Breast epithelium (tissue), 4 donors: ENCODE measurements around the gene PDE4D. TPM values are rescaled to one million over a fixed set of nuclear protein-coding genes. Genes with fewer than 3 reads are reported as not detected.
"Not testable (repeated sequence)": the region's sequence is repeated elsewhere in the genome, so short reads cannot be mapped to it uniquely, and the experiment has no call there.

ENCODE experiments used
- DNase-seq, 2 donors: peaks; one replicate each; pipeline ENCODE4 v3.0.0-alpha.2; 2019; ENCODE audit warnings: low spot score in 2 of 2
- H3K27ac ChIP-seq, 2 donors: fragments of 200-600 bp; sonication (generic) in 1 of 2; one replicate each; pipeline ENCODE4 v1.5.1; 2016 to 2019; ENCODE audit warnings: mild to moderate bottlenecking in 1 of 2
- H3K27me3 ChIP-seq, 2 donors: fragments of 200-600 bp; sonication (generic) in 1 of 2; one replicate each; pipeline versions ENCODE4 v1.5.1 to v1.6.0; 2017 to 2019; ENCODE audit warnings: control low read depth in 1 of 2, mild to moderate bottlenecking in 1 of 2
- H3K36me3 ChIP-seq: fragments of 200-600 bp; one replicate; pipeline ENCODE4 v1.5.1; 2019
- H3K4me1 ChIP-seq, 2 donors: fragments of 200-600 bp; sonication (generic); one replicate each; pipeline ENCODE4 v1.5.1; 2016 to 2019; ENCODE audit warnings: control low read depth in 1 of 2
- H3K4me3 ChIP-seq, 3 donors: fragments of 200-600 bp; sonication (generic); 1 replicate in 2 of 3; 2 replicates in 1 of 3; pipeline ENCODE4 v1.5.1; 2016 to 2019; ENCODE audit warnings: mild to moderate bottlenecking in 3 of 3, moderate library complexity in 2 of 3
- H3K9me3 ChIP-seq, 2 donors: fragments of 200-600 bp; sonication (generic) in 1 of 2; one replicate each; pipeline ENCODE4 v1.5.1; 2016 to 2019; ENCODE audit warnings: control low read depth in 1 of 2
- POLR2A ChIP-seq: fragments of 450-650 bp; IDR thresholded peaks from one replicate; pipeline ENCODE4 v1.6.1; 2016; ENCODE audit warnings: antibody characterized with exemption, mild to moderate bottlenecking, moderate library complexity
- POLR2AphosphoS5 ChIP-seq, 3 donors: sonication (generic); formaldehyde crosslinking; IDR thresholded peaks; one replicate each; pipeline ENCODE4 v1.6.1; 2017; ENCODE audit warnings: antibody characterized with exemption in 3 of 3
- intact Hi-C: fragments of 100-400 bp; cut with DNase I; formaldehyde crosslinking; loops from one replicate; pipeline ENCODE4 v1.15.1; 2023; ENCODE audit warnings: low total_unique reads
- total RNA-seq, 3 donors: library from RNA; depleted of rRNA; stranded (reverse); fragments of >200 nt; gene quantifications; one replicate each; pipeline ENCODE4 v1.1.0, GENCODE V29; 2016
- TF ChIP-seq, protein P1 (sequence below), 3 donors: fragments of 450-650 bp; IDR thresholded peaks; one replicate each; pipeline ENCODE4 v1.5.1; 2016 to 2017; ENCODE audit warnings: antibody characterized with exemption in 3 of 3, mild to moderate bottlenecking in 3 of 3, moderate library complexity in 3 of 3

PDE4D gene
- total RNA-seq, 3 donors from 2014 or later: 14.4 to 37.4 (median 28.2) TPM

DNA sequence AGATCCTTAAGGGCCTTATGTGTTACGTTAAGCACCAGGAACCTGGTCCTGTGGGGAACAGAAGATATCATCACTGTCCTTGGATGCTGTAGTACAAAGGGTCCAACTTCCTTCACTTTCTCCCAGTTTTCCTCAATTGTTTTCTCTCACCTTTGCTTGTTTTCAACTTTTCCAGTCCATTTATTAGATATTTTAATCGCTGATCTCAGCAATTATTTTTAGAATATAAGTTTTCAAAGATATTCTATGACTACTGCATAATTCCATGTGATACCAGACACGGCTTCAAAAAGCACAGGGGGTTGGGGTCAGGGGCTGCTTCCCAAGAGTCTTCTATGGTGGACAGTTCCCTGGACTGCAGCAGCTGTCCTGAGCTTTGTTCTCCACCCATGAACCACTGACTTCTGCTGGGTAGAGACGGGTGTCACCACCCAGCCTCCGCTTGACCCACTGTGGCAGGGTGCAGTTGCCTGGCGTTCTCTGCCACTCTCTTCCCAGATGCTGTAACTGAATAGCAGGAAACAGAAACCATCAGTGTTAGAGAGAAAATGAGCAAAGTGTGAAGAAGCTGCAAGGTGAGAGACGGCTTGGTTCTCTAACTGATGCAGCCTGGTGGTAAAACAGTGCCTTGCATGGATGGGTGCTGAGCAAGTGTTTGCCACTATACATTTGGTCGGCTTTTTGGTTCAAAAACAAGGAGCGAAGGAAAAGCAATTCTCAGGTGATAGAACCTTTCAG lies 927.7 kb downstream of the PDE4D start:
- no peak overlapping the region for H3K4me3 ChIP-seq
- intact Hi-C loops: no loop called here
- H3K4me1 ChIP-seq: no peaks in the 10 kb centered on the region
- H3K27ac ChIP-seq: no peak overlapping the region
- TF ChIP-seq POLR2A (no peak), POLR2AphosphoS5 (IDR thresholded peaks at IDR 0.05) (no peak)
- TF ChIP-seq, protein P1, sequence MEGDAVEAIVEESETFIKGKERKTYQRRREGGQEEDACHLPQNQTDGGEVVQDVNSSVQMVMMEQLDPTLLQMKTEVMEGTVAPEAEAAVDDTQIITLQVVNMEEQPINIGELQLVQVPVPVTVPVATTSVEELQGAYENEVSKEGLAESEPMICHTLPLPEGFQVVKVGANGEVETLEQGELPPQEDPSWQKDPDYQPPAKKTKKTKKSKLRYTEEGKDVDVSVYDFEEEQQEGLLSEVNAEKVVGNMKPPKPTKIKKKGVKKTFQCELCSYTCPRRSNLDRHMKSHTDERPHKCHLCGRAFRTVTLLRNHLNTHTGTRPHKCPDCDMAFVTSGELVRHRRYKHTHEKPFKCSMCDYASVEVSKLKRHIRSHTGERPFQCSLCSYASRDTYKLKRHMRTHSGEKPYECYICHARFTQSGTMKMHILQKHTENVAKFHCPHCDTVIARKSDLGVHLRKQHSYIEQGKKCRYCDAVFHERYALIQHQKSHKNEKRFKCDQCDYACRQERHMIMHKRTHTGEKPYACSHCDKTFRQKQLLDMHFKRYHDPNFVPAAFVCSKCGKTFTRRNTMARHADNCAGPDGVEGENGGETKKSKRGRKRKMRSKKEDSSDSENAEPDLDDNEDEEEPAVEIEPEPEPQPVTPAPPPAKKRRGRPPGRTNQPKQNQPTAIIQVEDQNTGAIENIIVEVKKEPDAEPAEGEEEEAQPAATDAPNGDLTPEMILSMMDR (IDR thresholded peaks at IDR 0.05): no peak
- no peaks in the 10 kb centered on the region for H3K36me3 ChIP-seq
- DNase-seq: no peak
- no peaks in the 10 kb centered on the region for H3K27me3 ChIP-seq
- H3K9me3 ChIP-seq: no peaks in the 10 kb centered on the region

DNA sequence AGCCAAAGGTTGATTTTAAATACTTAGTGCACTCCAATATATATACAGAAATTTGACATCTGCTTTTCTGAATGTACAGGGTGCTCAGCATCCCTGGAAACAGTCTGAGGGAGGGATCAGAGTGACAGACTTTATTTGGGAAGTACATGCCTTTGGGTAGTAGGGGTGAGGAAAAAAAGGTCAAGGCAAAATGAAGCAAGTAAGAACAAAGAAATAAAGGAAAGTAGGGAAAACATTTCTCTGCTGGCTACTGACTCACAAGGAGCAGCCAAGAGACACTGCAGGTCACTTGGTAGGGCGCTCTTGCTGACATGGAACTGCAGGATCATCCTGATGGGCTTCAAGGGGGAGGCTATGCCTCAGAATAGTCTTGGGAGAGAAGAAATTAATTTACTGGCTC lies 929.7 kb downstream of the PDE4D start:
- no peaks in the 10 kb centered on the region for H3K36me3 ChIP-seq
- H3K27me3 ChIP-seq: no peaks in the 10 kb centered on the region
- TF ChIP-seq POLR2AphosphoS5 (IDR thresholded peaks at IDR 0.05): no peak
- no peak for DNase-seq
- no peak overlapping the region for H3K27ac ChIP-seq
- H3K4me3 ChIP-seq: no peak overlapping the region
- H3K4me1 ChIP-seq: no peaks in the 10 kb centered on the region
- intact Hi-C loops: no loop called here
- no peaks in the 10 kb centered on the region for H3K9me3 ChIP-seq

GRCh38 chr5:58963361-58963760 lies 930.2 kb downstream of the PDE4D start:
- no peak overlapping the region for H3K4me3 ChIP-seq
- intact Hi-C loops: no loop called here

DNA sequence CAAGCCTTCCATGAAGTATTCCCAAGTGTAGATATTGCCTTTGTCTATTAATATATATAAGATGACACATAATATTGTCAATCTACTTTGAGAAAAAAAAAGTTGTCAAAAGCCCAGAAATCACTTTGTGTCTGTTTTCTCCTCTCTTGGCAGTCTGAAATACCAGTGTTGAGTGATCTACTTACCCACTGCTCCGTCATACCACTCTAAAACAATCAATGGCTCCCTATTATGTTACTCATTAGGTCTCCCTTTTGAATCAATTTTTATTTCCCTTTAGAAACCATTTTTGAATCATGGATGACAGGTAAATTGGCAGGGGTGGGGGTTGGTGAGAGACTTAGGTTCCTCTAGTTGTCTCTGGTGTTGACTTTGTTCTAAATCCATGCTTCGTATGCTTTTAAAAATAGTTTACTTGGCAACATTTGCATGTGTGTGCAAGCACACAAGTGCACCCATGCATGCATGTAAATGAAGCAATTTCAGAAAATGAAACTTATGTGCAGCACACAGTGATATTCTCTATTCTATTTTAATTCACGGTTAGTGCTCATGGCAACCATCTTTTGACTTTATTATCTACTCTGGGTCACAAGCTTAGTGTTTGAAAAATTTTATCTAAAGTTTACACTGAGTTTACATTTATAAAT lies 931.8 kb downstream of the PDE4D start:
- H3K4me3 ChIP-seq: no peak overlapping the region
- DNase-seq: no peak
- no peak overlapping the region for H3K27ac ChIP-seq
- no peaks in the 10 kb centered on the region for H3K4me1 ChIP-seq
- intact Hi-C loops: no loop called here
- no peaks in the 10 kb centered on the region for H3K27me3 ChIP-seq
- H3K9me3 ChIP-seq: no peaks in the 10 kb centered on the region
- TF ChIP-seq POLR2A: no peak
- no peak for TF ChIP-seq POLR2AphosphoS5 (IDR thresholded peaks at IDR 0.05)
- TF ChIP-seq, protein P1 (IDR thresholded peaks at IDR 0.05): no peak
- H3K36me3 ChIP-seq: no peaks in the 10 kb centered on the region

More at GRCh38 chr5:58963361-58963760, 930.2 kb downstream of the PDE4D start:
- DNase-seq: no peak
- no peaks in the 10 kb centered on the region for H3K4me1 ChIP-seq
- H3K36me3 ChIP-seq: no peaks in the 10 kb centered on the region
- H3K9me3 ChIP-seq: no peaks in the 10 kb centered on the region
- H3K27me3 ChIP-seq: no peaks in the 10 kb centered on the region
- TF ChIP-seq, protein P1 (IDR thresholded peaks at IDR 0.05): no peak
- no peak for TF ChIP-seq POLR2AphosphoS5 (IDR thresholded peaks at IDR 0.05)
- TF ChIP-seq POLR2A: no peak
- no peak overlapping the region for H3K27ac ChIP-seq

DNA sequence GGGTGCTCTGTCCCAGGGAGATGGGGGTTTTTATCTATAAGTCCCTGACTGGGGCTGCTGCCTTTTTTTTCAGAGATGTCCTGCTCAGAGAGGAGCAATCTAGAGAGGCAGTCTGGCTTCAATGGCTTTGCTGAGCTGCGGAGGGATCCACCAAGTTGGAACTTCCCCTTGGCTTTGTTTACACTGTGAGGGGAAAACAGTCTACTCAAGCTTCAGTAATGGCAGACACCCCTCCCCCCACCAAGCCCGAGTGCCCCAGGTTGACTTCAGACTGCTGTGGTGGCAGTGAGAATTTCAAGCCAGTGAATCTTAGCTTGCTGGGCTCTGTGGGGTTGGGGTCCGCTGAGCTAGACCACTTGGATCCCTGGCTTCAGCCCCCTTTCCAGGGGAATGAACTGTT lies 934.8 kb downstream of the PDE4D start:
- Histone ChIP-seq H3K36me3 (no peaks in the 10 kb centered on the region), H3K4me1 (no peaks in the 10 kb centered on the region), H3K4me3 (no peak overlapping the region), H3K27ac (no peak overlapping the region), H3K9me3 (no peaks in the 10 kb centered on the region), H3K27me3 (no peaks in the 10 kb centered on the region)
- DNase-seq: no peak
- intact Hi-C loops: no loop called here
- TF ChIP-seq, protein P1 (IDR thresholded peaks at IDR 0.05): no peak
- no peak for TF ChIP-seq POLR2A
- no peak for TF ChIP-seq POLR2AphosphoS5 (IDR thresholded peaks at IDR 0.05)

DNA sequence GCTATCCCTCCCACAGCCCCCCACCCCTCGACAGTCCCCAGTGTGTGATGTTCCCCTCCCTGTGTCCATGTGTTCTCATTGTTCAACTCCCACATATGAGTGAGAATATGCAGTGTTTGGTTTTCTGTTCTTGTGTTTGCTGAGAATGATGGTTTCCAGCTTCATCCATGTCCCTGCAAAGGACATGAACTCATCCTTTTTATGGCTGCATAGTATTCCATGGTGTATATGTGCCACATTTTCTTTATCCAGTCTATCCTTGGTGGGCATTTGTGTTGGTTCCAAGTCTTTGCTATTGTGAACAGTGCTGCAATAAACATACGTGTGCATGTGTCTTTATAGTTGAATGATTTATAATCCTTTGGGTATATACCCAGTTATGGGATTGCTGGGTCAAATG lies 940.3 kb downstream of the PDE4D start:
- H3K4me3 ChIP-seq, H3K27ac ChIP-seq, DNase-seq, H3K27me3 ChIP-seq, H3K36me3 ChIP-seq, intact Hi-C loops, H3K4me1 ChIP-seq, H3K9me3 ChIP-seq: not testable (repeated sequence)
